ENCODE data around the gene GPR179. TPM values are rescaled to one million over a fixed set of nuclear protein-coding genes. Genes with fewer than 3 reads are reported as not detected.

GPR179 gene
- total RNA-seq, 1 experiment from 2014 or later: not detected

- H4K5ac ChIP-seq (ENCODE audit: insufficient read length, low read depth, low read length): no peak overlapping the region
- H2BK5ac ChIP-seq (ENCODE audit: insufficient read length, low read length): no peak overlapping the region
- WGBS (ENCODE audit: extremely low coverage, insufficient read length, low lambda C conversion rate): no CpG with 5 or more reads among the region's 9 CpGs
- H3K9me3 ChIP-seq (ENCODE audit: control insufficient read depth, low read depth, low read length): no peaks in the 10 kb centered on the region
- H2AFZ ChIP-seq (ENCODE audit: low read length): no peak overlapping the region
- Mint-ChIP-seq H3K27ac (peak overlapping the region in 1 of 3 experiments; percentile 71; a peak in 2 of 7 replicates), H3K9me3 (no peaks in the 10 kb centered on the region), H3K36me3 (ENCODE audit: insufficient read depth in 1 of 3, low read depth in 3 of 3) (peaks cover 0 to 6% (median 3%) of the 10 kb centered on the region in 3 experiments; a peak in 1 of 7 replicates), H3K27me3 (ENCODE audit: low read depth) (no peaks in the 10 kb centered on the region), H3K4me1 (peaks cover 36 to 42% of the 10 kb centered on the region in 2 experiments), H3K4me3 (no peak overlapping the region)
- H3K18ac ChIP-seq (ENCODE audit: insufficient read length, low read depth, low read length): no peak overlapping the region
- peaks cover 2% of the 10 kb centered on the region; the same call in 1 of the 2 replicates for H3K79me2 ChIP-seq (ENCODE audit: insufficient read depth, low read length)
- no peaks in the 10 kb centered on the region for H3K27me3 ChIP-seq (ENCODE audit: insufficient read depth, low read length)
- H3K23ac ChIP-seq (ENCODE audit: insufficient read length, low read depth, low read length): no peak overlapping the region
- peaks cover 7% of the 10 kb centered on the region; the same call in 1 of the 2 replicates for H3K4me1 ChIP-seq (ENCODE audit: insufficient read depth, low read length)
- DNase-seq: no peak
- no peaks in the 10 kb centered on the region for H4K20me1 ChIP-seq (ENCODE audit: control insufficient read depth, insufficient read depth, insufficient read length)
- no peaks in the 10 kb centered on the region for H3K23me2 ChIP-seq (ENCODE audit: insufficient read length, low read depth, low read length, poor library complexity, severe bottlenecking)
- H3K14ac ChIP-seq (ENCODE audit: insufficient read depth, low read length): no peak overlapping the region
- H3K9ac ChIP-seq (ENCODE audit: extremely low read depth, insufficient read length, low read length): no peak overlapping the region
- H3K27ac ChIP-seq (ENCODE audit: insufficient read length, low read depth, low read length): no peak overlapping the region
- no peak overlapping the region for H4K8ac ChIP-seq (replicated peaks; ENCODE audit: insufficient read length, low read depth, low read length)
- H3K79me1 ChIP-seq (ENCODE audit: insufficient read depth, low read depth, low read length, poor library complexity, severe bottlenecking): peaks cover 3% of the 10 kb centered on the region
- H2BK12ac ChIP-seq (ENCODE audit: insufficient read length, low read depth, low read length): no peak overlapping the region
- no peak overlapping the region for H2BK20ac ChIP-seq (ENCODE audit: low read depth, low read length, poor library complexity, severe bottlenecking)
- no peak overlapping the region for H2BK120ac ChIP-seq (ENCODE audit: low read depth, low read length, poor library complexity, severe bottlenecking)
- no peak overlapping the region for H3K4ac ChIP-seq (ENCODE audit: low read depth, low read length)
- H2AK5ac ChIP-seq (ENCODE audit: insufficient read length, low read length): no peak overlapping the region
- no peak for TF ChIP-seq CTCF (conservative IDR thresholded peaks at IDR 0.05)
- H3T11ph ChIP-seq (ENCODE audit: low read length): no peak overlapping the region
- H2BK15ac ChIP-seq (ENCODE audit: low read depth, low read length): no peak overlapping the region
- no peak overlapping the region for H3K56ac ChIP-seq (ENCODE audit: insufficient read length, low read depth, low read length)
- no peak overlapping the region for H4K91ac ChIP-seq (ENCODE audit: insufficient read length, low read depth, low read length)
- no peak overlapping the region for H3K4me2 ChIP-seq (ENCODE audit: insufficient read depth, insufficient read length, low read length)
These were observed 15.1 kb upstream of the GPR179 start for GRCh38 chr17:38358586-38359513.
